Epidermal melanocyte (primary cell): ENCODE data around the gene DCLK3.

Experiments used
- DNase-seq: peaks from one replicate; pipeline ENCODE4 v3.0.0; 2011; ENCODE audit warnings: low spot score; ENCODE audit not compliant: insufficient read length

DCLK3 gene

GRCh38 chr3:36709281-36709680 is 55.1 kb downstream of the DCLK3 start:
- no peak for DNase-seq

DNA sequence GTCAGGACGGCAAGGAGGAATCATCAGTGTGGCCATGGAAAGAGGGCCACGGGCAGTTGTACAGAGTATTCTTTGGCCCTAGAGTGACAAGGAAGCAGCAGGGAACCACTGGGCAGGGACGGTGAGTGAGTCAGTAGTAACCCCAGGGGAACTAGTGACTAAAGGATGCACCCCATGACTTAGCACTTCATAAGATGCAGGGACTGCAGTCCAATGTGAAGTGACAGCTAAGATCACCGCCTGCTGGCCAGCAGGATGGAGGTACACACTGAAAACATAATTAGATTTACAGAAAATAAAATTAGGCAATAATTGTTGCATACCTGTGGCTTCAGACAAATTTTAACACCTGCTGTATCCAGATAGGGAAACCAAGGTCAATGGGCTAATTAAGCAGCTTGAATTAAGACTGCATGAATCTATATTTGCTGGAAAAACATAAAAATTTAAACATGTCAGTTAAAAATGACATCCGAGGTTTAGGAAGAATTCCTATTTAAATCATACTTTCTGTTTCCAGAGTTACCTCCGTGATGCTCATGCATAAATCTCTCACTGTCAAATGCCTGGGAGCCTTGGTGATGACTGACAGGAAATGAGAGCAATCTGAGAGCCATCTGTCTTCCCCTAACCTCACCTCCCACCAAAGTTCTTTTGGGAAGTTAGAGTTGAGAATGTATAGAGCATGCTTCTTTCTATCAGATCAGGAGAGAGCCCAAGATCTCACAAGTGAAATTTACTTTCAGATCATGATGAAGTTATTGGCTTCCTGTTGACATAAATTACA is 56.5 kb downstream of the DCLK3 start:
- no peak for DNase-seq

DNA sequence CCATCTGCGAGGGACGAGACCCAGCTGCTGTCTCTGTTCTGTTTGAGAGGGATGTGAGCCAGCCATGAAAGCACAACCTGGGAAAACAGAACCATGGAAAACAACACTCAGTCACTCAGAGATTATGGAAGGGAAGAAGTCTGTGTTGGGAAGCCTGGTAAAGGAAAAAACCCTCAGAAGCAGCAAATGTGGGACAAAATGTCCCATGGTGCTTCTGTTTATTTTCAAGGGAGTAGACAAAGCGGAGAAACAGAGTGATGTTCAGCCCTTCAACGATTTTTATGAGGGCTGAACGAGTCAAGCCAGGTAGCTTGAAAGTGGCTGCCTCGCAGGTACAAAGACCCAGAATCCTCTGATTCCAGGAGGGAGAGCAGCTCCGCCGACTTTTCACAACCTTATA is 59.3 kb downstream of the DCLK3 start:
- no peak for DNase-seq

- DNase-seq, result no peak
Observed at GRCh38 chr3:36704280-36704679, 60.1 kb downstream of the DCLK3 start.

- DNase-seq, result no peak
Observed at GRCh38 chr3:36701249-36701572, 63.1 kb downstream of the DCLK3 start.

- DNase-seq, result peak; percentile 40
Observed at GRCh38 chr3:36700537-36701248, 63.7 kb downstream of the DCLK3 start.

- no peak for DNase-seq
Observed at GRCh38 chr3:36698314-36698713, 66.0 kb downstream of the DCLK3 start.

DNA sequence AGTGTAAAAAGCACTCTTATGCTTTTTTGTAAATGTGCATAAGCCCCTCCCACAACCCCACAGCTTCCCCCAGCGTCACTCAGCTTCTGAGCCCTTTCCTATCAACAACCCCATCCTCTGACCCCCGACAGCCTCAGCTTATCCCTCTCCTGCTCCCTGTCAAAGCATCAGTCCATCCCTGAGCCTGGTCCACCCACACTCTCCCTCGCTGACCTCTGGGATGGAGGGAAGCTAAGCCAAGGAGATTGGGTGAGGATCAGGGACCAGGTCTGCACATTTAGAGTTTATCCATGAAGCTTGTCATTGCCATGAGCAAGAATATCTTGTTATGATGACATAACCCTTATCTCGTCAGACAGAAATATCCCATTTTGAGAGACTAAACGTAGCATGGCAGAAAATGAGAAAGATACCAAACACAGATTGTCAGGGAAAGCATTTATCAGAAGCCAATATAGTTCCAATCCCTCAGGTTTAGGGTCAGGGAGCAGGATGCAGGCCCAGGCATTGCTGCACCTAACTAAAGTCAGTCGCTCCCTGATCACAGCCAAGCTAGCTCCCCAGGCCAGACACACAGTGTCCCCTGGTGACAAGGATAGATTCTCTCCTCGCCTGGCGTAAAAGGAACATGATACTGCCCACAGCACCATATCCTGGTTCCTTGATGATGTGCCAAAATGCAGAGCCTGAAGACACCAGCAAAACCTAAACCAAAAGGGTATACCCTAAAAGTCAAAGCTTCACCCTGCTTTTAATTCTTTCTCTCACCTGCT is 66.9 kb downstream of the DCLK3 start:
- DNase-seq, result no peak

- no peak for DNase-seq
Observed at GRCh38 chr3:36696799-36697198, 67.6 kb downstream of the DCLK3 start.

- DNase-seq, result no peak
Observed at GRCh38 chr3:36695769-36696137, 68.6 kb downstream of the DCLK3 start.

- no peak for DNase-seq
Observed at GRCh38 chr3:36695113-36695768, 69.1 kb downstream of the DCLK3 start.

DNA sequence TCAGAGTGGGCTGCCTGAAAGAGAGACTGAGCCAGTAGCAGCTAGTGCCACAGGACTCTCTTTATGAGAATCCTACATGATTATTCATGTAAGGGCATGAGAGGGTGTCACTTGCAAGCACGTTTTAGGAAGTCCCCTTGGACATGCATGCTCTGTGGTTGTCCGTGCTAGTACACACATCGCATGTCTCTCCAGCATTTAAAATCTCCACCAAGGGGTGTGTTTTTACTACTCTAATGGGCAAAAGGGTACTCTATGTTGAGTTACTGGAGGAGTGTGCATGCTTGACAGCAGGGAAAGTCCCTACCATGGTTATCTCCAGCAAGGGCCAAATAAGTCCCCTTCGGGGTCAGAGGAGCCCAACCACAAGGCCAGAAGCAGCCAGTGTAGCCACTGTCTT is 70.7 kb downstream of the DCLK3 start:
- DNase-seq, result no peak

DNA sequence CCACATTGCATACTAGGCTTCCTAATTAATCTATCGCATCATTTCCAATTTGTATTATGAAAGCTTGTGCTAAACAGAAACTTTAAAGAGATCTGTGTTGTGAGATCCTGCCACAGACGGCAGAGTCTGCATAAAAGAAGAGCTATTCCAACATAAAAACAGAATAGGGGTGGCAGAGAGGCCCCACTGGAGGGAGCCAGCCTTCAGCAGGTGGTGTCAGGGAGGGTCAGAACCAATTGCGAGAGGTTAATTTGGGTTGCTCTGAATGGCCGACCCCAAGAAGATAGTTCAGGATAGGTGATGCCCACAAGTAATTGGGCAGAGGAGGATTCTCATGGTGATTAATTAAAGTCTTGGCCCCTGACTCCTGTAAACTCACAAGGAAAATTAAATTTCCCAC is 74.8 kb downstream of the DCLK3 start:
- no peak for DNase-seq

GRCh38 chr3:36688815-36689214 is 75.5 kb downstream of the DCLK3 start:
- no peak for DNase-seq

- DNase-seq, result no peak
Observed at GRCh38 chr3:36686516-36686915, 77.8 kb downstream of the DCLK3 start.

DNA sequence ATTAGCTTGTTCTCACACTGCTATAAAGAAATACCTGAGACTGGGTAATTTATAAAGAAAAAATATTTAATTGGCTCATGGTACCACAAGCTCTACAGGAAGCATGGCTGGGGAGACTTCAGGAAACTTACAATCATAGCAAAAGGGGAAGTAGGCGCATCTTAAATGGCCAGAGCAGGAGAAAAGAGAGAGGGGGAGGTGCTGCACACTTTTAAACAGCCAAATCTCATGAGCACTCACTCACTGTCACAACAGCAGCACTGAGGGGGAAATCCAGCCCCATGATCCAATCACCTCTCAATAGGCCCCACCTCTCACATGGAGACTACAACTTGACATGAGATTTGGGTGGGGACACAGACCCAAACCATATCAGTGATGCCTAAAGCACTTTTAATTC is 82.5 kb downstream of the DCLK3 start:
- DNase-seq, result no peak

- DNase-seq, result no peak
Observed at GRCh38 chr3:36680952-36681351, 83.4 kb downstream of the DCLK3 start.

DNA sequence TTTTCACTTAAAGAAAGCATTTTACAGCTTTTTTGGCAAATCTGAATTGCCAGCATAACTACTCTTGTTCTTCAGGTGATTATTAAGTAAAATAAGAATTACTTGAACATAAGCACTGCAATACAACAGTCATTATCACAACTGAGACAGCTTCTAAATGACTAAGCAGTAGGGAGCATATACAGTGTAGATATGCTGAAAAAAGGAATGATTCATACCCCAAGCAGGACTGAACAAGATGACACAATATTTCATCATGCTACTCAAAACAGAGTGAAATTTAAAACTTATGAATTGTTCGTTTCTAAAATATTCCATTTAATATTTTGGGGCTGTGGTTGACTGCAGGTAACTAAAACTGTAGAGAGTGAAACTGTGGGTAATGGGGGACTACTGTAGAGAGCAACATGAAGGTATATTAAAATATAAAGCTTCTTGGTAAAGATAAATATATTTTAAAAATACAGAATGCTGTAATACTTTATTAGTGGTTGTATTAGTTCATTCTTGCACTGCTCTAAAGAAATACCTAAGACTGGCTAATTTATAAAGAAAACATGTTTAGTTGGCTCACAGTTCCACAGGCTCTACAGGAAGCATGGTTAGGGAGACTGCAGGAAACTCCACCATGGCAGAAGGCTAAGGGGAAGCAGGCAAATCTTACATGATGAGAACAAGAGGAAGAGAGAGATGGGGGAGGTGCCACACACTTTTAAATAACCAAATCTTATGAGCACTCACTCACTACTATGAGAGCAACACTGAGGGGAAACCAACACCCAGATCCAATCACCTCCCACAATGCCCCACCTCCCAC is 84.8 kb downstream of the DCLK3 start:
- no peak for DNase-seq

DNA sequence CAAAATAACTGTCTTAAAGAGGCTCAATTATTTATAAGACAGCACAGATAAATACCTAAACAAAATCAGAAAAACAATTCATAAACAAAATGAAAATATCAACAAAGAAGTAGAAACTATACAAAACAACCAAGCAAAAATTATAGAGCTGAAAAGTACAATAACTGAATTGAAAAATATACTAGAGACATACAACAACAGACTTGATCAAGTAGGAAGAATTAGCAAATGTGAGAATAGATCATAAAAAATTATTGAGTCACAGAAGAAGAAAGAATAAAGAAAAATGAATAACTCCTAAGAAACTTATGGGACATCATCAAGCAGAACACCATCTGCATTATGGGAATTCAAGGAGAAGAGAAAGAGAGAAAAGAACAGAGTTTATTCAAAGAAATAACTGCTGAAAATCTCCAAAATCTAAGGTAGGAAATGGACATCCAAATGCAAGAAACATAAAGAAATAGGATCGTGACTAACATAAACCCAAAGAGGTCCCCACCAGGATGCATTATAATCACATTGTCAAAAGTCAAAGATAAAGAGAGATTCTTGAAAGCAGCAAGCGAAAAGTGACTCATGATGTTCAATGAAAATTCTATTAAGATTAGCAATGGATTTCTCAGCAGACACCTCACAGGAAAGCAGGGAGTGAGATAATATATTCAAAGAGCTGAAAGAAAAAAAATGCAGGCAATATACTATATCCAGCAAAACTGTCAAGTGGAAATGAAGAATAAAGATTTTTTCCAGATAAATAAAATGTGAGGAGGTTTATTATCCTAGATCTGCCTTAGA is 85.9 kb downstream of the DCLK3 start:
- no peak for DNase-seq

DNA sequence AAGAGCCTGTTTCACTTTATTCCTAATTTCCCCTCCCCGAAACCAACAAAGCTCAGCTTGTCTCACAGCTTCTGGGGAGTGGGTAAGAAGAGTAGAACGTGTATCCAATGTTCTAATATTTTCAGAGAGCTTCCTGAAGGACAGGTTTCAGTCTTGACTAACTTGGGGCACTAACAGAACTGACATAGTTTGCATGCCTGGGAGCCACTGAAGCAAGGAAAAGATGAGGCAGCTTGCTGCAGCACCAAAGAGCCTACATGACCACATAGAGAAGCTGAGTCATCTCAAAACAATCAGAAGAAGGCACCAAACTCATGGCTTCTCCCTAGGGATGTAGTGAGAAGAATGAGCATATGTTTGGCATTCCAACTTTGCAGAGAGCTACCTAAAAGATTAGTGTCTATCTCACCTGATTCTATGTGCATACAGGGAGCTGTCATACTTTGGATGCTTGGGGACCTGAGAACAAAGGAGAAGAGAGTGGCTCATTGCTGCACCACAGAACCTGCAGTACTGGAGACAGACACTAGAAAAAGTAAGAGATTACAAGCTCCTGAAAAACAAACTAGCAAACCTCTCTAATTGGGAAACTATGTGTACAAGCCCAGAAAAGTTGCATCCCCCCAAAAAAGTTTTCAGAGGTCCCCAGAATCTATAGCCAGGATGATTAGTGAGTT is 86.9 kb downstream of the DCLK3 start:
- peak; percentile 30 for DNase-seq
